GM18951 (cell line): ENCODE measurements around the gene AP1G2.

Source experiments
- POLR2A ChIP-seq: IDR thresholded peaks from 4 replicates; pipeline ENCODE4 v1.6.1; 2011; ENCODE audit warnings: mild to moderate bottlenecking; ENCODE audit not compliant: insufficient read length, insufficient read depth; ENCODE audit errors: extremely low read depth
- in situ Hi-C: fragments of 300-500 bp; cut with MboI; formaldehyde crosslinking; loops from one replicate; pipeline ENCODE4 v1.12.0; 2022; ENCODE audit warnings: low sequenced_read_pairs, mixed read lengths, inconsistent platforms; ENCODE audit not compliant: unreplicated experiment

The AP1G2 gene

DNA sequence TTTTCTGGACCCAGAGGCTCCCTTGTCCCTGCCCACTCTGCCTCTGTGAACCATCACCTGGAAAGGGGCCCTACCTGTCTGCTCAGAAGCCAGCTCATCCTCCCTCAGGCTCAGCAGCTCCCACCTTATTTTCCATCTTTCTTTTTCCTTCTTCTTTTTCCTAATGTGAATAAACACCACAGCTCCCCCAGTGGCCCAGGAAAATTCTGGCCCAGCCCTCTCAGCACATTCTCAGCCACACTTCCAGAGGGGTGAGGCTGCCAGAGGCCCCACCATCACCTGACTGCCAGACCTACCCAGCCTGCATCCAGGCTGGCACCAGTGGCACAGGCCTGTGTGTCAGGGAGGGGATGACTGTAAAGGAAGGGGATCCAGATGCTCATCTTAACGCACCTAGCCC is 39.0 kb downstream of the AP1G2 start:
- in situ Hi-C loops = no loop called here
- no peak for TF ChIP-seq POLR2A

DNA sequence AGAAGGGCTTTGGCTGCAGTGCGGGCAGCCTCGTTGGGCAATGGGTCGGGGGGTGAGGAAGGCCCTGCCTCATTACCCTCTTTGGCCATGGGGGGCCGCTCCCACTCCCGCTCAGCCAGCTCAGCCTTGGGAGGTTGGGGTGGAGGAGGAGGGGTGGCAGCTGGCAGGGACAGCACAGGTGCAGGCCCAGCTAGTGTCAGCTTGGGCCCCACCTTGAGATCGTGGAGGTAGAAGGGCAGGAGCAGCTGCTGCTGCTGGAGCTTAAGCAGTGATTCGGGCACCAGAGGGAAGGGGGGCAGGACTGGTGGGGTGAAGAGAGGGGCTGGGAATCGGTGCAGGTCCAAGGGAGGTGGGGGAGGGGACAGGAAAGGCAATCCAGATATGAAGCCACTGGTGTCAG is 42.0 kb downstream of the AP1G2 start:
- TF ChIP-seq POLR2A = no peak
- in situ Hi-C loops = no loop called here

DNA sequence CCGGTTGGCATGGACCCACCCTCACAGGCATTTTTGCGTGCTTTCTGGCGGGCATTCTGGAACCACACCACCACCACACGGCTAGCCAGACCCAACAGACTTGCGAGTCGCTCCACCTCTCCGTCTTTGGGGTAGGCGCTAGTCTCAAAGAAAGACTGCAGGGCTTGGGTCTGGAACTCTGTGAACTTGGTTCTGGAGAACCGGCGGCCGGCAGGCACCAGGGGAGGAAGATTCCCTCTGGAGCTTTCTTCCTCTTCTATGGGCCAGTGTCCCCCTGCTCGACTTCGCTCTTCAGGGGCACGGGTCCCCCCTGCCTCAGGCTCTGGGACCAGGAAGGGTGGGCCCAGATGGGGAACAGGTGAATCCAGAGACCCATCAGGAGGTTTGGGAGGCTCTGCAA is 42.6 kb downstream of the AP1G2 start:
- TF ChIP-seq POLR2A = no peak
- in situ Hi-C loops = no loop called here

DNA sequence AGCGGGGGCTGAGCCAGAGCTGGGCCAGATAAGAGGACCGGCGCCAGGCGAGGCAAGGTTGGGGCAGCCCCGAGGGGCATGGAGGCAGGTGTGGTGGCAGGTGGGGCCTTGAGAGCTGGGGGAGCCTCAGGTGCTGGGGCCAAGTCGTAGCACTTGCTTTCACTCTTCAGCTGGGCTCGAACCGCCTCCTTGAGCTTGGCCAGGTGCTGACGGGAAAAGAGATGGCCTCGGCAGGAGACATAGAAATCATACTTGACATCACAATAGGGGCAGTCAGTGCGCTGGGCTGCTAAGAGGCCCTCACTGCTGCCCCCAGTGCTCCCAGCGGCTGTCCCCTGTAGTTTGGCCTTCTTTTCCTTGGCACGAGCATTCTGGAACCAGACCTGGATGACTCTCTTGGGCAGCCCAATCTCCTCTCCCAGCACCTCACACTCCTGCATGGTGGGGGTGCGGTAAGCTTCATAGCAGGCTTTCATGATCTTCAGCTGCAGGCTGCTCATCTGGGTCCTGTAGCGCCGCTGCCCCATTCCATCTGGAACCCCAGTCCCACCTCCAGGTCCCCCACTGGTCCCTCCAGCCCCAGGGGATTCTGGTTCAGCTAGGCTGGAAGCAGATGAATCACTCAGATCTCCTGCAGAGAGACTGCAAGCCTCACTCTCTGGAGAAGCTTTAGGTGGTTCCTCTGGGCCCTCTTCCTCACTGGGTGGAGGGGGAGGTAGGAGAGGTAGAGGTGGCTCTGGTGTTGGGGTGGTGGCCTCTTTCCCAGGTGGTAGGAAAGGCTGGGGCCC is 44.2 kb downstream of the AP1G2 start:
- in situ Hi-C loops = no loop called here
- no peak for TF ChIP-seq POLR2A

DNA sequence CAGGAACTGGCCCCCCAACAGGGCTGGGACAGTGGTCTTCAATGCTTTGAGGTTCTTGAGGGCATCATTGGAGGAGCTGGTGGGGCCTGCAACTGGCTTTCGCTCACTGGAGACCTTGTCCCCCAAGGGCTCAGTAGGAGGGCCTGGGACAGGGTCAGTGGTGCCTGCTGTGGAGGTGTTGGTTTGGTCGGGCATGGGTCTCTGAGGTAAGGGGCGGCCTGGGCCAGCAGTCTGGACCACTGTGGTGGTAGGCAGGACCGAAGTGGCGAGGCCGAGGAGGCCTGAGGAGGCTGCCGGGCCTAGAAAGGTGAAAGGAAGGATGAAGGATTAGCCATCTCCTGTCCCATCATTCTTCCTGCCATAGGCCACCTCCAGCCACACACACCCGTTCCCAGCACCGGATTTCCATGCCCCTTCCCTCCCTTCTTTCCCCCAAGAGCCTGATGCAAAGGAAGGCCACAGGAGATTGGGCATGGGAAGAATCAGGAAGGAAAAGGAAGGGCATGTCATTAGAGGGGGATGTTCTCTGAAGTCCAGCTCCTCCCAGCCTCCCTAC is 44.9 kb downstream of the AP1G2 start:
- in situ Hi-C loops = no loop called here
- no peak for TF ChIP-seq POLR2A

DNA sequence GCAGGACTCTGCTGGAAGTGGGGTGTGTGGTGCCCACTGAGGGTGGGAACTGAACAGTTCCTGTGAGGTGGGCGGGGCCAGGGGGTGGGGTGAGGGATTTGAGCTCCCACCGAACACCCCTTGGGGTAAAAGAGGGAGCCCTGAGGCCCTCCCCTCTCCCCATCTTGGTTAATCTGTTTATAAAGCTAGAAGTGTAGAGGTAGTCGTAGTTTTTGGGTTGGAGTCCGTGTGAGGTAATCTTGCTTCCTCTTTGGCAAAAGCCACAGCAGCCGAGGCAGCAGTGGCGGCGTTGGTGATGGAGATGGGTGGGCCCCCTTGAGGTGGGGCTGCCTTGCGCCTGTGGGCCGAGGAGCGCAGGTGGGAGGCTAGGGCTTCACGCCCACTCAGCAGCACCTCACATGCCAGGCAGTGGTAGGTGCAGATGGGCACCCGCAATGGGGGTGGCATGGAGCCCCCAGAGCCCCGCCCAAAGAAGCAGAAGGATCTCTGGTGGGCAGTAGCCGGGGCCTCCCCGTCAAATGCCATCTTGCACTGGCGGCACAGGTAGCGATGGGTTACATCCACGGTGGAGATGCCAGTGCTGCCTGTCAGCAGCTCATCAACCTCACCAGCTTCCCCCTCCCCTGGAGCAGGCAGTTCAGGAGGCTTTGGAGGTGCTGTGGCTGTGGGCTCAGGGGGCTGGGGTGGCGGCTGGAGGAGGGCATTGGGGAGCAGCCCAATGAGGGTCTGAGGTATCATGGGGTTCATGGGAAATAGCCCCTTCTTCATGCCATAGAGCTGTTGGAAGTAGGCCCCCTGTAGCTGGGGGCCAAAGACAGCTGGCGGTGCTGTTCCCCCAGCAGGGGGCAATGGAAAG is 45.6 kb downstream of the AP1G2 start:
- in situ Hi-C loops = no loop called here
- no peak for TF ChIP-seq POLR2A

DNA sequence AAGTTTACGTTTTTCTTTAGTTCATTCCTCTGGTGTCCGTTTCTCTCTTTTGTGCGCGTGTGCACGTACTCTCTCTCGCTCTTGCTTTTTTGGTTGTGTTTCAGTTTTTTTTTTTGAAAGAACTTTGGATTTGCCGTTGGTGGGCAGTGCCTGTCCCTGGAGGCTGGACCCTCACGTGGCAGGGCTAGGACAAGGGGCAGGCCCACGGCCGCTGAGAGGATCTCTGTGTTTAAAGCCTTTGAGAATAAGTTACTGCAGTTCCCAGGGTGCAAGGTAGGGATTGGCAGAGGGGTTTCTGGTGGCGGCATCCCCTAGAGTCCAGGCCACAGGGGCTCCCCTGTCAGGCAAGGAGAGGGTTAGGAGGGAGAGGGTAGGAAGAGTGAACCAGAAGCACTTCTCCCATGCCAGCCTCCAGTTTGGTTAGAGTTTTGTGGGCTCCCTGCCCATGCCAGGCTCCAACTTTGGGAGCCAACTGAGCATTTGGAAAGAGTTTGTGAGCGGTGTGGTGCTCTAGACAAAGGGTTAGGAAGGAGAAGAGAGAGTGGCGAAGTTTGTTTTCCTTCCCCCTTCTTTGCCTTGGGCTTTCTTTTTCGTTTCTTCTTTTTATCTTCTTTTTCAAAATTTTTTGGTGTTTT is 46.6 kb downstream of the AP1G2 start:
- TF ChIP-seq POLR2A = no peak
- in situ Hi-C loops = no loop called here

DNA sequence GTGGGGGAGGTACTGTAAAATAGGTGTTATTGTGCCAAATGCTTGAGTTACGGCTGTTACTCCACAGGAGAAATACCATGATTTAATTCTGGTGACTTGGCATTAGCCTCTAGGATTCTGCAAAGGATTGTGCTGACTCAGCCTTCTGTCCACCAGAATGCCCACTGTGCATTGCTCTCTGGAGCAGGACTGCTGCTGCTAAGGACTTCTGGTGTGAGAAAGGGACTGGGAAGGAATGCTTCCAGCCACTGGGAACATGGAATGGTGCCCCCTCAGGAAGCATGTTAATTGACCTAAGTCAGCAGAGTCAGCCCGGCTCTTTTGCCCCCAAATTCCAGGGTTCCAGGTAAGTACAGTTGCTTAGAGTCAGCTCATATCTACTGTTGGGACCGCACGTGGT is 48.9 kb downstream of the AP1G2 start:
- TF ChIP-seq POLR2A = no peak
- in situ Hi-C loops = no loop called here

DNA sequence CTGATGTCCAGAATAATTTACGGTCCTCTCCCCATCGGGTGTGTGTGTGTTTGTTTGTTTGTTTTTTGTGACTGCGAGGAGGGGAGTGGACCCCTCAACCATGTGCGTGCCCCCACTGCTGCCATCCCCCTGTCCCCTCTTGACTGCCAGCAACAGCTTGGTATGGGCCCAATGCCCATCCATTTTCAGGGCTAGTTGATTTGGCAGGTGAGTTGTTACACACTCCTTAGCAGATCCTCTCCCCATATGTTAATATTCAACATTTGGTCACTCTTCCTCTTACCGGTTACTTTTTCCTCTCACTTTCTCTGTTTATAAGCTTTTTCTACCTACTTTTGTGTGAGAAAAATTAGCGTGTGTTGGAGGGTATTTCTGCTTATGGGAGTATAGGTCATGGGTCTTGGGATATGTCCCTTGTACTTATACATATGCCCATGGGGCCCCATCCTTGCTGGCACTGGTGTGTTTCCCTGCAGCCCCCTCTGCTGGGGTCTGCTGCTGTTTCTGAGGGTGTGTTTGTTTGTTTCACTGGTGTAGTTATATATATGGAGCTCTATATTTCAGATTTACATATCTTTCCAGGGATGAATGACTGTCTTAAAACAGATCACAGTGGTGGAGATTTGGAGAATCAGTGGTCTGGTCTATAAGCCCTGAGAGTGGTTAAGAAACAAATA is 49.8 kb downstream of the AP1G2 start:
- in situ Hi-C loops = no loop called here
- TF ChIP-seq POLR2A = no peak

DNA sequence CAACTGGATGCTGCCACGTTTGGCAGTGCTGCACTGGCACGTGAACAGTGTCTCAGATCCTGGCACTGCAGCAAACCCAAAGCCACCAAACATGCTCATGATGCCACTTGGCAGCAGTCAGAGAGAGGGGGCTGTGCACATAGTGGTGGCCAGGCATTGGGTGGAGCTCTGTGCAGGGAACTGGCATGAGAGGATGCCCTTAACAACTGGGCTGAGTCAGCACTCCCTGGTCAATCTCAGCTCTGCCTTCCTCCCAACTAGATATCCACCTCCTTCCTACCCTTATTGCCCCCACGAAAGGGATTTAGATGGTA is 53.0 kb downstream of the AP1G2 start:
- in situ Hi-C loops = no loop called here

DNA sequence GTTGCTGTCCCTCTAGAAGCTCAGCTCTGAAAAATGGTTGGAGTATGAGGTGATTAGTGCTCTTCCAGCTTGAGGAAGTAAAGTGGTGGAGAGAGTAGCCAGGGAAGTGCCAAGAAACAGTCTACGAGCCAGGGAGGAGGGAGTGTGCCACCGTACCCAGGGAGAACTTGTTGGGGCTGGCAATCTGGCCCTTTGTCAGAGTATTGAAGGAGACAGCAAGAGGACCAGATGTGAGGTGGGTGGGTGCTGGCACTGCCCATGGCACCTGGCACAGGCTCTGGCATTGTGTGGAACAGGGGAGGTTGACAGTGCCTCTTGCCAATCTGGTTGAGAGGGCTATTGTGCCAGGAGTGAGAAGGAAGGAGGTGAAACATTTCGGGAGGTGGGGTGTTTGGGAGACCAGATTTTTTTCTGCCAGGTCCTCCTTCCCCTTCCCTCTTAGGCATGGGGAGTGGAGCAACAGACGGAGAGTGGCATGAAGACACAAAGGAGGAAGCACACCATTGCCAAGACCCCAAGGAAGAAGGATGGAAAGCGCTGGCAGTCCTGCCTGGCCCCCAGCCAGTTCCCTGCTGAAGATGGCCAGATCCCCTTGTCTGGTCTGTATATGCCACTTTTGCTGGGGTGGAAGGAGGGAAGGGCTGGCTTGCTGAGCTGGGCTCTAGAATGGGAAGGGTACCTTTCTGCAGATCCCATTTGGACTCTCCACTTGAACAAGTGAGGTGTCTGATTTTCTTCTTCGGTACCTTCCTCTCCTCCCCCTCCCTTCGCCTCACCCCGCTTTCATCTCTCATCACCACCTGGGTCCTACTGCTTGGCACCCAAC is 53.6 kb downstream of the AP1G2 start:
- in situ Hi-C loops = no loop called here

More for the DNA sequence above, 53.0 kb downstream of the AP1G2 start:
- no peak for TF ChIP-seq POLR2A

More for the DNA sequence above, 53.6 kb downstream of the AP1G2 start:
- TF ChIP-seq POLR2A = no peak
